Type B pancreatic cell (in vitro differentiated cells): Measurements from ENCODE around the gene LRRC71. TPM values are rescaled to one million over a fixed set of nuclear protein-coding genes. Genes with fewer than 3 reads are reported as not detected.

Source experiments
- DNase-seq: peaks from one replicate; pipeline ENCODE4 v3.0.0; 2021; ENCODE audit warnings: mixed read lengths; ENCODE audit not compliant: unreplicated experiment; ENCODE audit errors: extremely low spot score
- H3K27ac Mint-ChIP-seq: 2 replicates; pipeline ENCODE4 v1.8.0; 2021; ENCODE audit warnings: mild to moderate bottlenecking, mixed read lengths
- H3K27me3 Mint-ChIP-seq: 2 replicates; pipeline ENCODE4 v1.8.0; 2021; ENCODE audit warnings: mixed read lengths
- H3K36me3 Mint-ChIP-seq: 2 replicates; pipeline ENCODE4 v1.8.0; 2021; ENCODE audit warnings: mixed read lengths
- H3K4me1 Mint-ChIP-seq: one replicate; pipeline ENCODE4 v1.8.0; 2021; ENCODE audit warnings: mixed read lengths; ENCODE audit not compliant: unreplicated experiment
- H3K4me3 Mint-ChIP-seq: 2 replicates; pipeline ENCODE4 v1.8.0; 2021; ENCODE audit warnings: mild to moderate bottlenecking, mixed read lengths
- H3K9me3 Mint-ChIP-seq: 2 replicates; pipeline ENCODE4 v1.8.0; 2021; ENCODE audit warnings: mixed read lengths
- total RNA-seq: library from RNA; stranded (reverse); gene quantifications from 2 replicates; pipeline ENCODE4 v1.2.1, GENCODE V29; 2021; ENCODE audit warnings: low replicate concordance
- TF ChIP-seq, protein P1 (sequence below): fragments of 200-600 bp; sonication (generic); conservative IDR thresholded peaks from 2 replicates; pipeline ENCODE4 v1.5.0; 2021; ENCODE audit warnings: antibody characterized with exemption, mild to moderate bottlenecking

The LRRC71 gene
- total RNA-seq, 1 donor from 2014 or later: 0.58 TPM

DNA sequence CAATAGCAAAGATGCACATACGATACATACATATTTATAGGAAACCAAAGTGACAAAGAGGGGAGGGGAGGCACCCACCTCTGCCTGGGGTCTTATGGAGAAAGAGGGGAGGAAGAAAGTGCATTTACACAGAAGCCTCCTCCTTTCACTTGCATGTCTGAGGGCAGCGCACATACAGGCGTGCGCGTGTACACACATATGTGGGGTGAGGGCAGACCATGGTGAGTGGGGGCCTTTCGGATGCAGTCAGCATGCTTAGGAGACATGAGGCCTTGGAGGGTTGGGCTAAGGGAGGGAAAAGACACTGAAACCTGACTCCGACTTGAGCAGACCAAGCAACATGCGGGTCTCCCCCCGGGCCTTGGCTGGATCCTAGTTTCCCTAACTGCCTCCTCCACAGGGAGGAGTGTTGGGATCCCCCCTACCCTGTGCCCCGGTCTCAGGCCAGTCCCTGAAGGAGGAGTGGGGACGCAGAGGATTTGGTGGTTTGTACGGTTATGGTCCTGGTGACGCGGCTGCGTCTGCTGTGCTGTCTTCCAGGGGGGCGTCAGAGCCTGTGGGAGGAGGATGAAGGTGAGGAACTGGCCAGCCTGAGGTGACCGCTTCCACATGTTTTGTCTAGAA, 15.2 kb downstream of the LRRC71 start:
- TF ChIP-seq, protein P1, sequence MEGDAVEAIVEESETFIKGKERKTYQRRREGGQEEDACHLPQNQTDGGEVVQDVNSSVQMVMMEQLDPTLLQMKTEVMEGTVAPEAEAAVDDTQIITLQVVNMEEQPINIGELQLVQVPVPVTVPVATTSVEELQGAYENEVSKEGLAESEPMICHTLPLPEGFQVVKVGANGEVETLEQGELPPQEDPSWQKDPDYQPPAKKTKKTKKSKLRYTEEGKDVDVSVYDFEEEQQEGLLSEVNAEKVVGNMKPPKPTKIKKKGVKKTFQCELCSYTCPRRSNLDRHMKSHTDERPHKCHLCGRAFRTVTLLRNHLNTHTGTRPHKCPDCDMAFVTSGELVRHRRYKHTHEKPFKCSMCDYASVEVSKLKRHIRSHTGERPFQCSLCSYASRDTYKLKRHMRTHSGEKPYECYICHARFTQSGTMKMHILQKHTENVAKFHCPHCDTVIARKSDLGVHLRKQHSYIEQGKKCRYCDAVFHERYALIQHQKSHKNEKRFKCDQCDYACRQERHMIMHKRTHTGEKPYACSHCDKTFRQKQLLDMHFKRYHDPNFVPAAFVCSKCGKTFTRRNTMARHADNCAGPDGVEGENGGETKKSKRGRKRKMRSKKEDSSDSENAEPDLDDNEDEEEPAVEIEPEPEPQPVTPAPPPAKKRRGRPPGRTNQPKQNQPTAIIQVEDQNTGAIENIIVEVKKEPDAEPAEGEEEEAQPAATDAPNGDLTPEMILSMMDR: no peak
- H3K4me3 Mint-ChIP-seq: no peak overlapping the region
- no peak overlapping the region for H3K27ac Mint-ChIP-seq
- no peak for DNase-seq
- peaks cover 16% of the 10 kb centered on the region for H3K27me3 Mint-ChIP-seq
- H3K36me3 Mint-ChIP-seq: peaks cover 15% of the 10 kb centered on the region
- H3K4me1 Mint-ChIP-seq: peaks cover 16% of the 10 kb centered on the region
- H3K9me3 Mint-ChIP-seq: no peaks in the 10 kb centered on the region

DNA sequence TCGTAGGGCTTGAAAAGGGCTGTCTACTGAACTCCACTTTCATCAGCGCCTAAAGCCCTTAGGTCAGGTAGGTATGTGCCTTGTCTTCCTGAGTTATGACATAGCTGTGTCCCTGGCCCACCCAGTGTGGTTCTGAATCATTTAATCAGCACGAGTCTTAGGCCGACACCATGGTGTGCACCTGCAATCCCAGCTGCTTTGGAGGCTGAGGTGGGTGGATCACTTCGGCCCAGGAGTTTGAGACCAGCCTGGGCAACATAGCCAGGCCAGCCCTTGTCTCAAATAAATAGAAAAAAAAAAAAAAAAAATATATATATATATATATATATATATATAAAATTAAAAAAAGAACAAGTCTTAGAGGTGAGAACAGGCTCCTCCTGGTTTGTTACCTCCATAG, 15.8 kb downstream of the LRRC71 start:
- Mint-ChIP-seq H3K27ac (no peak overlapping the region), H3K36me3 (peaks cover 17% of the 10 kb centered on the region), H3K27me3 (peaks cover 10% of the 10 kb centered on the region), H3K4me3 (no peak overlapping the region), H3K4me1 (peaks cover 10% of the 10 kb centered on the region), H3K9me3 (no peaks in the 10 kb centered on the region)
- TF ChIP-seq, protein P1: no peak
- no peak for DNase-seq

DNA sequence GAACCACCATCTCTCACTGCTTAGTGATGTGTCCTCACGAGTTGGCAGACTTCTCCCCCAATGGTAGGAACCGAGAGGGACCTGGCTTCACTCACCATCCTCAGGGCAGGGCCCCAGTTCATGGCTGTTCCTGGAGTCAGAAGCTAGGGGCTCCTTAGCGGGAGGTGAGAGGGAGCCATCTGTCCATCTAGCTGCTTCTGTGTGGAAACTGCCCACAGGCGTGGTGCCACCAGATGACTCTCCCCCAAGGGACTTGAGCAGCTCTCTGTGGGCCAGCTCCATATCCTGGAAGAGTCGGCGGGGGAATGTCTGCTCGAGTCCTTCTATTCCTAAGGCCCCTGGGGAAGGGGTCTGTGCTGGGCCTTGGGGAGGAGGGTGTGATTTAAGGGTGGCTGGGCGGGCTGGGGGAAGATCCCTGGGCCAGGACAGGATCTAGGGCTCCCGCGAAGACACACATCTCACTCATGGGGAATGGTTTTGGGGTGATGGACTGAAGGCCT, 16.3 kb downstream of the LRRC71 start:
- H3K27me3 Mint-ChIP-seq: peaks cover 5% of the 10 kb centered on the region
- peaks cover 6% of the 10 kb centered on the region for H3K4me1 Mint-ChIP-seq
- H3K27ac Mint-ChIP-seq: no peak overlapping the region
- H3K36me3 Mint-ChIP-seq: peaks cover 17% of the 10 kb centered on the region
- TF ChIP-seq, protein P1: no peak
- no peak for DNase-seq
- no peak overlapping the region for H3K4me3 Mint-ChIP-seq
- H3K9me3 Mint-ChIP-seq: no peaks in the 10 kb centered on the region

DNA sequence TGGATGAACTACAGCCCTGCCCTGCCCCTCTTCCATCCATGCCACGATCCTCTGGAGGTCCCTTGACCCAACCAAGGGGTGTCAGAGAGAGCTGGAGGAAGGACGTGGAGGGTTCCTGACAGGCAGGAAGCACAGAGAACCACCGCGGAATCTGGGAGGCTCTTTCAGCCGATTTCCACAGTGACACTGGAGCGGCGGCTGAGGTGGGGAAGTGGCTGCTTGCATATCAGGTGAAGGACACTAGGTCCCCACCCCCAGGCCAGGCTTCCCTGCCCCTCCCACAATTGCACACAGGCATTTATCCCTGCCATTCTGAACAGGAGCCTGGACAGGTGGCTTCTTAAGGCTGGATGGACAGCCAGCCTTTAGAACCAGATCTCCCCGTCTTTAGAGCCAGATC, 17.5 kb downstream of the LRRC71 start:
- Mint-ChIP-seq H3K27ac (no peak overlapping the region), H3K4me3 (no peak overlapping the region), H3K4me1 (peaks cover 3% of the 10 kb centered on the region), H3K36me3 (peaks cover 20% of the 10 kb centered on the region), H3K27me3 (peaks cover 3% of the 10 kb centered on the region), H3K9me3 (no peaks in the 10 kb centered on the region)
- TF ChIP-seq, protein P1: no peak
- DNase-seq: no peak

GRCh38 chr1:156938813-156939212, 18.4 kb downstream of the LRRC71 start:
- Mint-ChIP-seq H3K36me3 (peaks cover 21% of the 10 kb centered on the region), H3K9me3 (no peaks in the 10 kb centered on the region), H3K27me3 (no peaks in the 10 kb centered on the region), H3K4me3 (no peak overlapping the region), H3K4me1 (no peaks in the 10 kb centered on the region), H3K27ac (no peak overlapping the region)
- TF ChIP-seq, protein P1: no peak
- DNase-seq: no peak
